MM.1S (cell line): ENCODE measurements around the gene EIF4E1B.

Source experiments
- EZH2 ChIP-seq: fragments of 300-600 bp; sonication (generic); optimal IDR thresholded peaks from 2 replicates; pipeline ENCODE3; 2017; ENCODE audit warnings: low read depth, mild to moderate bottlenecking, antibody characterized with exemption, low read length, mixed read lengths
- TF ChIP-seq, protein P1 (sequence below): fragments of 300-600 bp; sonication (generic); IDR thresholded peaks from 2 replicates; pipeline ENCODE4 v1.5.1; 2016; ENCODE audit warnings: antibody characterized with exemption, low read length, mixed read lengths

DNA sequence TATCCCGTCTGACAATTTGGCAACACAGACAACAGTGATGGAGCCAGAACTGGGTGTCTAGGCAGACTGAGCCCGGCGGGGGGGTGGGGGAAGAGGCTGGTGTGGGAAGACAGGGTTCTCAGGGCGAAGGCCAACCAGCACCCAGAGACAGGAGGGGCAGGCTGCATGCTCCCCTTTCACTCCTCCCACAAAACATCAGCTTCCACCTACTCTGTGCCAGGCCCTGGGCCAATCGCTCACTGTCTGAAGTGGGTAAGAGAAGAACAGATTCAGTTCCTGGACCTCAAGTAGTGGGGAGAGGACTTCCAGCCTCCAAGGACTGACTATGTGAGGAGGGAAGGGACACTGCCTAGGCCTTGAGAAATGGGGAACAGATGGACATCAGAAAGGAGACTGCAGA lies 2.9 kb upstream of the EIF4E1B start:
- TF ChIP-seq, protein P1, sequence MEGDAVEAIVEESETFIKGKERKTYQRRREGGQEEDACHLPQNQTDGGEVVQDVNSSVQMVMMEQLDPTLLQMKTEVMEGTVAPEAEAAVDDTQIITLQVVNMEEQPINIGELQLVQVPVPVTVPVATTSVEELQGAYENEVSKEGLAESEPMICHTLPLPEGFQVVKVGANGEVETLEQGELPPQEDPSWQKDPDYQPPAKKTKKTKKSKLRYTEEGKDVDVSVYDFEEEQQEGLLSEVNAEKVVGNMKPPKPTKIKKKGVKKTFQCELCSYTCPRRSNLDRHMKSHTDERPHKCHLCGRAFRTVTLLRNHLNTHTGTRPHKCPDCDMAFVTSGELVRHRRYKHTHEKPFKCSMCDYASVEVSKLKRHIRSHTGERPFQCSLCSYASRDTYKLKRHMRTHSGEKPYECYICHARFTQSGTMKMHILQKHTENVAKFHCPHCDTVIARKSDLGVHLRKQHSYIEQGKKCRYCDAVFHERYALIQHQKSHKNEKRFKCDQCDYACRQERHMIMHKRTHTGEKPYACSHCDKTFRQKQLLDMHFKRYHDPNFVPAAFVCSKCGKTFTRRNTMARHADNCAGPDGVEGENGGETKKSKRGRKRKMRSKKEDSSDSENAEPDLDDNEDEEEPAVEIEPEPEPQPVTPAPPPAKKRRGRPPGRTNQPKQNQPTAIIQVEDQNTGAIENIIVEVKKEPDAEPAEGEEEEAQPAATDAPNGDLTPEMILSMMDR: no peak
- TF ChIP-seq EZH2: no peak
